SK-N-MC (cell line): ENCODE measurements around the gene EPRS1.

Experiments used
- FOXP2 ChIP-seq: optimal IDR thresholded peaks from 2 replicates; pipeline ENCODE3; 2011; ENCODE audit warnings: mild to moderate bottlenecking, moderate library complexity; ENCODE audit not compliant: insufficient read depth; ENCODE audit errors: extremely low read length, control extremely low read depth
- POLR2AphosphoS5 ChIP-seq: IDR thresholded peaks from 2 replicates; pipeline ENCODE4 v1.6.1; 2012; ENCODE audit warnings: mild to moderate bottlenecking, low read depth, low read length, borderline replicate concordance

DNA sequence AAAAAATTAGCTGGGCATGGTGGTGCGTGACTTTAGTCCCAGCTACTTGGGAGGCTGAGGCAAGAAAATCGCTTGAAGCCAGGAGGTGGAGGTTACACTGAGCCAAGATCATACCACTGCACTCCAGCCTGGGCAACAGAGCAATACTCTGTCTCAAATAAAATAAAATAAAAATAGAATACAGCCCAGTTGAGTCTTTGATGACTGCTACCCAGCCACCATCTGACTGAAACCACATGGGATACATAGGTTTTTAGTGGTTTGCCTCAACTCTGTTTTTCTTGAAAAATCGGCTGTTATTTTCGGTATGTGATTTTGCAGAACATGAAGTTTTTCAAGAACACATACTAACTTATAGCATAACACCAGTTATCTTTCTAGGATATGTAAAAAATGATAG lies 46.5 kb downstream of the EPRS1 start:
- TF ChIP-seq POLR2AphosphoS5, result no peak
- no peak for TF ChIP-seq FOXP2
